HG03378 (cell line): Measurements from ENCODE around the gene POMT1.
"Not testable (repeated sequence)": the region's sequence is repeated elsewhere in the genome, so short reads cannot be mapped to it uniquely, and the experiment has no call there.

Source experiments
- ATAC-seq: cut with Tn5 transposase; IDR thresholded peaks from one replicate; pipeline ENCODE4 v1.9.1; 2021; ENCODE audit warnings: mild to moderate bottlenecking, moderate library complexity; ENCODE audit not compliant: unreplicated experiment

Gene POMT1

DNA sequence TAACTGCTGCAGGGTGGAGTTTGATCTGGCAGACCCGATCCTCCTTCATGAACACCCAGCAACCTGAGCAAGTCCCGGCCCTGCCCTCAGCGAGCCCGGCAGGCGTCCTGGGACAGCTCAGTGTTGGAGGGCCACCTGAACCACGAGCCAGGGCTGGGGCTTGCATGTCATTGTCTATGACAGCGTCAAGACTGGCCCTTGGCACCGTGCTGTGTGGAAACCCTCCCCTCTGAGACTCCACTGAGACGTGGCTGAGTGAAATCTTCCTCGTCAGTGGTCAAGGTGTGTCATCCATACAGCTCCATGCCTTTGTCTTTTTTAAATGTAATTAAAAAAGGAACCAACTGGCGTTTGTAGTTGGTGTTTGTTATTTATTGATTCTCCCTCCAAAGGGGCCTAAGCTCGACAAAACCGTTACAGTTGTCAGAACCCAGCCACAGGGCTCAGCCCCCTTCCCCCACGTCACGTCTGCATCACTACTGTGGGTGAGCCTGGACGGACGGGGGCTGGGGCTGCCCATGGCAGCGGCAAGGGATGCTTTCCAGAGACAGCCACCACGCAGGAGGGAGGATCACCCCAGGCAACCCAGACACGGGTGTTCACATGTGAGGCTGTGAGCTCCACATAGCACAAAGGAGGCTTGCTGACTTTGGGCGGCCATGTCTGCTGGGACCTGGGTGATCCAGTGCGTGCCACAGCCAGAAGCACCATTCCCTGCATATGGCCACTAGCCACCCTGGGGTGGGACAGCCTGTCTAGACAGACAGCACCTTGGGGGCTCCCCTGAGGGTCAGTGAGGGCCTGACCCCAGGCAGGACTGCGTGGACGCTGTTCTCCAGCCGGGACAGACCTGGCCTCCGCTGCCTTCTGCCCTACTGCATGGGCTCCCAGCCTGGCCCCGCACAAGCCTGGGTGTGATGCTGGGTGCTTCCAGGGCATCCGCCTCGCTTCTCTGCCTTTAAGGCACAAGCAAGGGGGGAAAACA is 21.0 kb downstream of the POMT1 start:
- ATAC-seq = no peak

DNA sequence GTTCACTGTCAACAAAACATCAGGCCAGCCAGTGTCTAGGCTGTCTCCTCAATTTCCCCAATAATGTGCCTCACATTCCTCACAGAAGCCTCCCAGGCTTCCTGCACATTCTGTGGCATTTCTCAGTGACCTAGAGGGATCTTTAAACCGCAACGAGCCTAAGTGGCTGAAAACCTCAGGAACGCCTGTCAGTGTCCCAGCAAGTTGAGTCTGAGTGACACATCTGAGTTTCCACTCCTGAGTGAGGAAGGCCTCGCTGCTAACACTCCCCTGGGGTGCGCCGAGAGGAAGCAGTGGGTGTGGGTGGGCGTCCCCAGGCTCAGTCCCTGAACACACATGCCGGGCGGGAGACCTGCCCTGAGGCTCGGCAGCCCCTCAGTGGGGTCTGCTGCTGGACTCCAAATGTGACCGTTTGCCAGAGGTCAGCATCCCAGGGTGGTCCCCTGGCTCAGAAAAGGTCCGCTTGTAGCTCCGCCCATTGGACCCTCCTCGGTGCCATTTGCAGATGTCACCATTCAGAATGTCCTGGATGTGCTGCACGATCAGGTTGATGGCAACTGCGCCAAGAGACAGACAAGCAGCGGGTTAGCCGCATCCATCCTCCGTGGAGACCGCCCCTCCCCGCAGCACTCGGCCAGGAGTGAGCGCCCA is 22.1 kb downstream of the POMT1 start:
- no peak for ATAC-seq

DNA sequence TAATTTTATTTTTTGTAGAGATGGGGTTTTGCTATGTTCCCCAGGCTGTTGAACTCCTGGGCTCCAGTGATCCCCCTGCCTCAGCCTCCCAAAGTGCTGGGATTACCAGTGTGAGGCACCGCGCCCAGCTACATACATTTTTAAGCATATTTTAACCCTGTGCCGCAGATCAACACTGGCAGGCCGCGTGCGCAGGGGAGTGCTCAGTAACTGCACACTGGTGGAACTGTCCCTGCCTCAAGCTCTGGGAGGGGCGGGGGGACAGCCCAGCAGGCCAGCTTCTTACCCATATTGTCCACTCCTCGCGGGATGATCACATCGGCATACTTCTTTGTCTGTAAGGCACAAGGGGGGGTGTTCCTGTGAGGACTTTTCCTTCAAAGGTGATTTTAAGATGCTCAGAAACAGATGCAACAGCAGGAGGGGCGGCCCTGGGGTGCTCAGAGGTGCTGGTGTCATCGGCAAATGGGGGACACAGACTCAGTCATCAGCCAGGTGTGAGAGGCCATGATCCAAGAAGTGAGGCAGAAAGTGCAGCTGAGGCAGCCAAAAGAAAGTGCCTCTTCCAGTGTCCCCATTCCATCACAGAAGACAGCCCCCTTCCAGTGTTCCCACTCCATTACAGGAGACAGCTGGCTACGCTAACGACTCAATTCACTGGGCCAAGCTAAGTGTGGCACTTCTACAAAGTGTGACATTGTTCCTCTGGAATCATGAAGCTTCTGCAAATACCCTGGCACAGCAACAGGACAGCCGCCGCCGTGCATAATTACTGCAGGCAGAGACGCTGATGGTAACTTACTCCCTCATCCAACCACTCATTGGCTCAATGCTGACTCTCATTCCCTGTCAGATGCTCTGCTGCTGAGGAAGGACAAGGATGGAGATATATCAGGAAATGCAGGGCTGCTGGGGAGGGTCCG is 23.2 kb downstream of the POMT1 start:
- no peak for ATAC-seq

DNA sequence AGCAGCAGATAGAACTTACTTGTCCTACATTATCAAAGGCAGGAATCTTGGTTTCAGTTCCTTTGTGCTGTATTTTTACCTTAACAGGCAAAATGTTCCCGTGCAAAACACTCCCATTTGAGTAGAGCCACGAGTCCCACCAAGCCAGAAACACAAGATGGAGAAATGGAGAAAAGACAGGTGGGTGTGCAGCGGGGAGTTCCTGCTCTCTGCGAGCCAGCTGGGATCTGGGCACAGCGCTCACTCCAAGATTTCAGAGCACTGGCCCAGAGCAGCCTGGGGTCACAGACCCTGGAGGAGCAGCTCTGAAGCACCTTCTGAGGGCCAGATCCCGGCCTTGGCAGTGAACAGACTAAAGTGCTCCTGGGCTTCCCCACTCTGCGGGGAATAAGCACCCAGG is 25.5 kb downstream of the POMT1 start:
- no peak for ATAC-seq

DNA sequence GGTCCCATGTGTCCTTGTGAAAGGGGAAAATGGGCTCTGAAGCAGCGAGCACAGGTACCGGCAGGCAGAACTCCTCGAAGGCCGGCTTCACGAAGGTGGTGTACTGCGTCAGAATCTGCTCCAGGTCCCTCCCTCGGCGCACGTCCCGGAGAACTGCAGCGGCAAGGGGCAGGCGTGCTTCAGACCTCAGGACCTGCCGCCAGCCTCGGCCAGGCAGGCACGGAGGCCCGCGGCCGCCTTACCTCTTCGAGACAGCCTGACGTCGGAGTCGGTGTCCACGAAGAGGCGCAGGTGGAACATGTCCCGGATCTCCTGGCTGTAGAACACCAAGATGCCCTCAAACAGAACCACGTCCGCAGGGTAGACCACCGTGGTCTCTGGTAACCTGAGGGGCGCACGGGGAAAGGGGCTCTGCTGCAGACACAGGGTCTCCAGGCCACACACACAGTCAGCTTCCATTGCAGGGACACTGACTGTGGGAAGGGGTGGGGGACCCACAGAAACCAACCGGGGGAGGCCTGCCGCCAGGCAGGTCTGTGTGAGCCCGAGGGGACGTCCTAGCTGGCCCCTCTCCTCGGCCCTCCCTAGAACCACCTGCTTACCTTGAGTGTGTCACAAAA is 26.3 kb downstream of the POMT1 start:
- no peak for ATAC-seq

DNA sequence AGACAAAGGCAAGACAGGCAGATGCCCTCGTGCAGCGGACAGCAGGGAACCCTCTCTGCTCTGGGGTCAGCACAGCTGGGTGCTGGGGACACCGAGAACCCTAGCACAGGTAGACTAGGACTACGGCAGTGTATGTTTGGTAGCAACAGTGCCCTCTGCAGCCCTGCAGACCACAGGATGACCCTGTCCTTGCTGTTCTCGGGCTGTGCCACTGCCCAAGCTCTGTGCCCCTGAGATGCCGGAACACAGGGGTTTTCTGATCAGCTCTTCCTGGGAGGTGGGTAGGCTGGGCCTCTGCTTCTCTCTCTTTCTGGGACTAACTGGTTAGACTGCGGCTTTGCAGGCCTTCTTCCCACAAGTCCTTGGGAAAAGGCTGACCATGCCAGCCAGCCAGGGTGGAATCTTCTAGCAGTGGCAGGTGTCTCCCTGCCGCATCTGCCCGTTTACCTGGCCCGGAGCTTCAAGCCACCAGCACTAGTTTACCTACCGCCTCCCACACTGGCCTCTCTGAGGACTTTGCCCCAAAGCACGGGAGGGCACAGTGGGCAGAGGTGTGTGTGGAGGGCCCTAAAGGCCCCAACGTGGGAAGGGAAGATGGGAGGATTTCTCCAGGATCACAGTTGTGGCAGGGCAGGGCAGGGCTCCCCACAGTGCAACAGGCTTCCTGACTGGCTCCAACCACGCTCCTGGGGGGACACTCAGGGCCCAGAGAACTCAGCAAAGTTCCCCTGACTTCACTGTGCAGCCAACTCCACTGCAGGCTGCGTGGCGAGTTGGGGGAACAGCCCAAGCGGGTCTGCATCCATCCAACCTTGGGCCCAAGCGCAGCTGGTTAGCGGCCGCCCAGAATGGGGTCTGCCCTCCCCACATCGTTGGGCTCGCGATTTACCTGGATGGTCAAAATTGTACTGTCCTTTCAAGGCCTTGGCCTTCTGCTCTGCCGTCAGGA is 27.2 kb downstream of the POMT1 start:
- ATAC-seq = no peak

DNA sequence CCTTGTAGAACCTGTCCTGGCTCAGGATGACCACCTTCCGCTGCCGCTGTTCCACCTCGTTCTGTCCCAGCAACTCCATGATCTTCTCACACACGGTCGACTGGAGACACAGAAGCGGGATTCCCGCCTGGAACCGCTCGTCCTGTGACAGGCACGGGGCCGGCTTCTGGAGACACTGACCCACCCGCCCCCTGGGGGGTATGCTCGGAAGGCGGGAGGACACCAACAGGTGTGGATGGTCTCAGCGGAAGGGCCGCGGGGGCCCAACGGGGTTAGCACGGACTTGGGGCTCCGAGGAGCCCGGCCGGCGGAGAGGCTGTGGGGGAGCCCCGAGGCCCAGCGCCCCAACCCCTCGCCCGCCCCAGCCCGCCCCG is 27.8 kb downstream of the POMT1 start:
- no peak for ATAC-seq

DNA sequence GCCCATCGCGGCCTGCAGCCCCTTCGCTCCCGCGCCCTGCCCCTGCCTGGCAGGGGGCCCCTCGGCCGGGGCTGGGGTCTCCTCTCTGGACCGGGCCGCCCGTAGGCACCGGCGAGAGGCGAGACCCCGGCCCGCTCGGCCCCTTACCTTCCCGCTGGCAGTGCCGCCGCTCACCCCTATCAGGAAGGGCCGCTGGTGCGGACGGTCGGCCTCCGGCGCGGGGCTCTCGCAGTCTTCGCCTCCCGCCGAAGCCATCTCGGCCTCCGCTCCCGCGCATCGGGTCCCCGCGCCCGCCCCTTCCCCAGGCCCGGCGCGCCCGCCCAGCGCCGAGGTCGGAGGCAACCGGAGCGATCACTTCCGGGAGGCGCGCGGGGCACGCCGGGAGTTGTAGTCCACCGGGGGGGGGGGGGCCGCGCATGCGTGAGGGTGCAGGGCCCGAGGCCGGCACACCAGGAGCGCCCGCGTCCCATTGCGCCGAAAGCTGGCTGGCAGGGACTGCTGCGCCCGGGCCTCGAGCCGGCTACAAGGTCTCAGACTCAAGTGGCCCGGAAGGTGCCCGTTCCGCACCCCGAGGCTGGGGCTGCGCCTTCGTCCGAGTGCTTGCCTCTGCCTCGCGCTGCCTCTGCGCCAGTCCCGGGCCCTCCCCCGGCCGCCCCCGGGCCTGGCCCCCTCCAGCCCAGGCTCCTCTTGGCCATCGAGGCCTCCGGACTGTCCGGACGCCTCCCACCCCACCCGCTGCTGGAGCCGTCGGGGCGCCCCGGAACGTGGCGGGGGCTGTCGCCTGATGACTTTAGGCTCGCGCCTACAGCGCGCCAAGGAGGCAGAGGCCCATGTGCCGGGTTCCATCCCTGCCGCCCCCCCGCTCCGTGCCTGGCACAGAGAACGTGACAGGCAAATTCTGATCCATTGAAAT is 28.5 kb downstream of the POMT1 start, which contains the start of gene UCK1:
Gene UCK1 (minus strand): TSS at position 344 of the 913 bp plus-strand sequence. CDS start 89 bp downstream, at position 255.
- peak; percentile 48 for ATAC-seq

DNA sequence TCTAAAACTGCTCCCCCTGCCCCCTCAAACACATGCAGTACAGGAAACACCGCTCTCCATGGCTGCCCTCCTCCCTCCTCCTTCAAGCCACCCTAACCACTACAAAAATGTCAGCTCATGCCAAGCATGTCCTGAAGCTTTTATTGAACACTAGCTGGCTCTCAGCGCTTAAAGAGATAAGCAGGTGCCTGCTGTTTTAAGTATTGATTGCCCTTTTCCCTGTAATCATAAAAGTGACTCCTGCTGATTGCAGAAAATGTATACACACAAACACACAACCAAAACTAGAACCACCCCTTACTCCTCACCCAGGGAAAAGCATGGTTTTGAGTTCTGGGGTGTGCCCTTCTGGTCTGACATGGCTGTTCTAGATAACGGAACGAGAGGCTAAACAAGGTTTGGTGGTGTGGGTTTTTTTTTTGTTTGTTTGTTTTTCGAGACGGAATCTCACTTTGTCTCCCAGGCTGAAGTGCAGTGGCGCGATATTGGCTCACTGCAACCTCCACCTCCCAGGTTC is 32.1 kb downstream of the POMT1 start:
- no peak for ATAC-seq

DNA sequence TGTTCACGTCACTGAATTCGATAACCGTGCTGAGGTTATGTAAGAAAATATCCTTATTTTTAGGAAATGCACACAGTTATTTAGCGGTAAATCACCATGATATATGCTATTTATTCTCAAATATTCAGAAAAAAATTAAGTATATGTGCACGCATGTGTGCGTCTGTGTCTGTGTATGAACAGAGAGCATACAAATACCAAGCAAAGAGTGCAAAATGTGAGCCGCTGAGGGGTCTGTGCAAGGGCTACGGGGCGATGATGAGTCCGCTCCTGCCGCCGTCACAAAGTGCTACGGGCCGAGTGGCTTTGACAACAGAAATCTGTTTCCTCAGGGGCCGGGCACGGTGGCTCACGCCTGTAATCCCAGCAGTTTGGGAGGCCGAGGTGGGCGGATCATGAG is 35.2 kb downstream of the POMT1 start:
- no peak for ATAC-seq

DNA sequence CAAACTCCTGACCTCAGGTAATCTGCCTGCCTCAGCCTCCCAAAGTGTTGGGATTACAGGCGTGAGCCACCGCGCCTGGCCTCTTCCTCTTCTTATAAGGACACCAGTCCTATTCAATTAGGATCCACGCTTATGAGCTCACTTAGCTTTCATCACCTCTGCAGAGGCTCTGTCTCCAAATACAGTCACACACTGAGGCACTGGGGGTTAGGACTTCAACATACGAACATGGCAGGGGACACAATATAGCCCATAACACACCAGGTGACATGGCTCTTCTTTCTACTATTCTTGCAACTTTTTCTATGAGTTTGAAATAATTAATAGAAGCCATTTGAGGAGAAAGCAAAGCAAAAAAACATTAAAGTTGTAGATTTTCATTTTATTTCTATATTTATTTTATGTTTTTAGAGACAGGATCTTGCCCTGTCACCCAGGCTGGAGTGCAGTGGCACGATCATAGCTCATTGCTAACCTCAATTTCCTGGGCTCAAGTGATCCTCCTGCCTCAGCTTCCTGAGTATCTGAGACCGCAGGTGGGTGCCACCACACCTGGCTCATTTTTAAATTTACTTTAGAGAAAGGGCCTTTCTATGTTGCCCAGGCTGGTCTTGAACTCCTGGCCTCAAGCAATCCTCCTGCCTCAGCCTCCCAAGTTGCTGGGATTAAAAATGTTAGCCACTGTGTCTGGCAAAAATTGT is 36.7 kb downstream of the POMT1 start:
- ATAC-seq = no peak

DNA sequence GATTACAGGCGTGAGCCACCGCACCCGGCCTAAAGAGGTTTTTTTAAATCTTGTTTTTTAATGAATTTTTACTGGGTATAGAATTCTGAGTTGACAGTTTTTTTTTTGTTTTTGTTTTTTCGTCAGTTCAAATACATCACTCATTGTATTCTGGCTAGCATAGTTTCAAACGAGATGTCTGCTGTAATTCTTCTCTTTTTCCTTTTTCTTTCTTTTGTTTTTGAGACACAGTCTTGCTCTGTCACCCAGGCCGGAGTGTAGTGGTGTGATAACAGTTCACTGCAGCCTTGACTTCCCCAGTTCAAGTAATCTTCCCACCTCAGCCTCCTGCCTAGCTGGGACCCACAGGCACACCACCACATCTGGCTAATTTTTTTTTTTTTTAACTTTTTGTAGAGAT is 40.4 kb downstream of the POMT1 start:
- ATAC-seq = no peak

DNA sequence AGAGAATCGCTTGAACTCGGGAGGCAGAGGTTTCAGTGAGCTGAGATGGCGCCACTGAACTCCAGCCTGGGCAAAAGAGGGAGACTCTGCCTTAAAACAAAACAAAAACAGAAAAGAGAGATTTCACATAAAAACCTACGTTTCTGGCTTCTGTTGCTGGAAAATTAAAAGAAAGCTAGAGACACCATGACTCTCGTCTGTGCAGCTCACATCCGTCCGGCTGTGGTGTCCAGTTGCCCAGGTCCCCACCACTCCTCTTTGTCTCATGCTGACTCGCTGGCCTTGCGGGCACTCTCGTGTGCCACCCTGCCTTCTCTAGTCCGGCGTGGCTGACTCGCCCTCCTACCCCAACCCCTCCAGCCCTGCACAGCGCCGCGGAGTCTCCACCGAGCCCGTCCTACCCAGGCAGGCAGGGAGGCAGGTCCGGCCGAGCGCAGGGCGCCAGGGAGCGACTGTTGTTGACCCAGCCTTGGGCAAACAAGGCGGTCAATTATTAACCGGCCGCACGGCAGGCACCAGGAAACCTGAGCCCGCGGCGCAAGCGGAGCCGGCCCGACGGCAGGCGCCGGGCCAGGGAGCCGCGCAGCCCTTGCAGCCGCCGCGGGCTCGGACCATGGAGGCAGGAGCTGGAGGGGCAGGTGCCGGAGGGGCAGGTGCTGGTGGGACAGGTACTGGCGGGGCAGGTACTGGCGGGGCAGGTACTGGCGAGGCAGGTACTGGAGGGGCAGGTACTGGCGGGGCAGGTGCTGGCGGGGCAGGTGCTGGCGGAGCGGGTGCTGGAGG is 42.5 kb downstream of the POMT1 start, which contains the start of gene PRRT1B:
Gene PRRT1B (plus strand): TSS at position 521 of the 783 bp plus-strand sequence. CDS start 93 bp downstream, at position 614.
- no peak for ATAC-seq

DNA sequence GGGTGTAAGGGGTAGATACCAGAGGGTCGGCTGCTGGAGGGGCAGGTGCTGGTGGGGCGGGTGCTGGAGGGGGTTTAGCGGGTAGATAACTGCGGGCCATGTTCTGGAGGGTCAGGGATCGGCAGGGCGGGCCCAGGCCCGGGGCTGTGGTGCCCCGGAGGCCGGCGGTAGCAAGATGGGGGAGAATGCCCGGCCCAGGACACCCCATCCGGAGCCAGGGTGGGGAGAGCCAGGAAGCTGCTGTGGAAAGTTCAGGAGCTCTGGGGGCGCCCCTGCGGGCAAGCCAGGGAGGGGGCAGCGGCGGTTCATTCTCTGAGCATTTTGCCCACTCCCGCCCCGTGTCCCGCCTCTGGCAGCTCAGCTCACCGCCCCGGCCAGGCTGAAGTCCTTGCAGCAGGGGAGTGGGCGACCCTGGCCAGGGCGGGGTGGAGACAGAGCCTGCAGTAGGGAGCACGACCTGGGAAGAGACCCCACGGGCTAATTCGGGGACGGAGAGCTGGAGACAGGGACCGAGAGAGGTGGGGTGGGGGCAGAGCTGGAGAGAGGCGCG is 43.1 kb downstream of the POMT1 start:
- no peak for ATAC-seq

DNA sequence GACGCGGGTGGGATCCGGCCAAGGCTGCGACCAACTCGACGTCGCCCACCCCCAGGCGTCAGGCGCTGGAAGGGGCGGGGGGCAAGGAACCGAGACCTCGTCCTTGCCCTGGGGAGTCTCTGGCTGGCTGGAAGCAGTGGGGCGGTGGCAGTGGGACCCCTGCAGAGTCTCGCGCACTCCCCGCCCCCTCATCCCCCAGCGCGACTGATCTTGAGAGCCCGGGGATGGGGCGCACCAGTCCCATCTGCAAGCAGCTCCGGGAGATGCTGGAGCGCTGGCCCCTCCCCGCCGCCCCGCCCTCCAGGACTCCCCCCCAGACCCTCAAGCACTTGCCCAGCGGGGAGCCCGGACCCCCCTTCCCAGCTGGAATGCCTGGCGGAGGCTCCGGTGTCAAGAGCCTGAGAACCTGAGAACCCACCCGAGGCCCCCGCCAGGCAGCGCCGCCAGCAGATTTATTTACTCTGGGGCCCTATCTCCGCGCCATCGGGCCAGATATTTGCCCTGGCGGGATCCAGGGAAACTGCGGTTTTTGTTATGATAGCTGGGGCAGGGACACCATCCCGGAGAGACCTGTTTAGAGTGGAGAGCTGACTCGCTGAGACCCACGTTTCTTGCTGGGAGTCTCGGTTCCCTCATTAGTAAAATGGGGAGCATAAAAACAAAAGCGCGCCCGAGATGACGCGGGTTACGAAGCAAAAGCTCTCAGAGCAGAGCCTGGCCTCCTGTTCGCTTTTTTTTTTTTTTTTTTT is 43.8 kb downstream of the POMT1 start:
- no peak for ATAC-seq

DNA sequence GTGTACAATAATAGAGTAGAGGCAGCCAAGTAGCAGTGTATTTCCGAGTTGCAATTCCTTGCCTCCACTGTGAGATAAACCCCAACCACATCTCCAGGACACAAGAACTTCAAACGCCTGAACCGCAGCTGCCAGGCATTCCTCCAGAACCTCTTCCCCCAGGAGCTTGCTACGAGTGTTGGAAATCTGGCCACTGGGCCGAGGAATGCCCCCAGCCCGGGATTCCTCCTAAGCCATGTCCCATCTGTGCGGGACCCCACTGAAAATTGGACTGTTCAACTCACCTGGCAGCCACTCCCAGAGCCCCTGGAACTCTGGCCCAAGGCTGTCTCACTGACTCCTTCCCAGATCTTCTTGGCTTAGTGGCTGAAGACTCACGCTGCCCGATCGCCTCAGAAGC is 46.5 kb downstream of the POMT1 start:
- not testable (repeated sequence) for ATAC-seq
